Spleen (tissue), 7 donors: ENCODE measurements around the gene WDR4.

ENCODE experiments used
- POLR2A ChIP-seq, 3 donors: fragments of 450-650 bp; IDR thresholded peaks; one replicate each; pipeline ENCODE4 v1.5.1; 2017; ENCODE audit warnings: antibody characterized with exemption in 3 of 3, mild to moderate bottlenecking in 1 of 3
- POLR2AphosphoS5 ChIP-seq, 3 donors: sonication (generic); formaldehyde crosslinking; IDR thresholded peaks; one replicate each; pipeline ENCODE4 v1.5.1; 2017; ENCODE audit warnings: antibody characterized with exemption in 3 of 3
- TF ChIP-seq, protein P1 (sequence below), 11 experiments: fragments of 200-600 bp in 7 of 11; fragments of 450-650 bp in 4 of 11; sonication (generic) in 4 of 11; IDR thresholded peaks in 8 of 11; conservative IDR thresholded peaks in 3 of 11; 1 replicate in 7 of 11; 2 replicates in 4 of 11; pipeline versions ENCODE4 v1.4.0 to v1.8.0; 2016 to 2021; ENCODE audit warnings: antibody characterized with exemption in 11 of 11, inconsistent platforms in 4 of 11, mild to moderate bottlenecking in 1 of 11
- donor health status: DM: no; HTN: no; CAD: no; lungs with moderate emphysema.
- donor health status: DM: no; HTN: no; CAD: no.
- donor health status: DM: no; HTN: no; CAD: no.

DNA sequence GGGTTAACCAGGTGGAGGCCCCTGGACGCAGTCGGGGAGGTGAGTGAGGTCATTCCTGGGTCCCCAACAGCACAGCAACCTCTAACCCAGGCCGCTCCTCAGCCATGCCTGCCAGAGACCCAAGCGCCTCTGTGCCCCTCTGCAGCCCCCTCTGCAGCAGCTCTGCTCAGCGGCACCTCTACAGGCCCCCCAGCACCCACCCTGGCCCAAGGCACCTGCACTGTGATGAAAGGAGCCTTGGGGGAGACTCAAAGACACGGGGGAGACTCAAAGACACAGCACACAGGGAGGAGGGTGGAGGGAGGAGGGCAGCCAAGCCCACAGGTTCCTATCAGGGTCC lies 19.5 kb downstream of the WDR4 start:
- TF ChIP-seq, protein P1, sequence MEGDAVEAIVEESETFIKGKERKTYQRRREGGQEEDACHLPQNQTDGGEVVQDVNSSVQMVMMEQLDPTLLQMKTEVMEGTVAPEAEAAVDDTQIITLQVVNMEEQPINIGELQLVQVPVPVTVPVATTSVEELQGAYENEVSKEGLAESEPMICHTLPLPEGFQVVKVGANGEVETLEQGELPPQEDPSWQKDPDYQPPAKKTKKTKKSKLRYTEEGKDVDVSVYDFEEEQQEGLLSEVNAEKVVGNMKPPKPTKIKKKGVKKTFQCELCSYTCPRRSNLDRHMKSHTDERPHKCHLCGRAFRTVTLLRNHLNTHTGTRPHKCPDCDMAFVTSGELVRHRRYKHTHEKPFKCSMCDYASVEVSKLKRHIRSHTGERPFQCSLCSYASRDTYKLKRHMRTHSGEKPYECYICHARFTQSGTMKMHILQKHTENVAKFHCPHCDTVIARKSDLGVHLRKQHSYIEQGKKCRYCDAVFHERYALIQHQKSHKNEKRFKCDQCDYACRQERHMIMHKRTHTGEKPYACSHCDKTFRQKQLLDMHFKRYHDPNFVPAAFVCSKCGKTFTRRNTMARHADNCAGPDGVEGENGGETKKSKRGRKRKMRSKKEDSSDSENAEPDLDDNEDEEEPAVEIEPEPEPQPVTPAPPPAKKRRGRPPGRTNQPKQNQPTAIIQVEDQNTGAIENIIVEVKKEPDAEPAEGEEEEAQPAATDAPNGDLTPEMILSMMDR (IDR thresholded peaks at IDR 0.05 in 8 of 11, conservative IDR thresholded peaks at IDR 0.05 in 3 of 11) = no peak
- TF ChIP-seq POLR2AphosphoS5 (IDR thresholded peaks at IDR 0.05) (no peak), POLR2A (IDR thresholded peaks at IDR 0.05) (no peak)
